HFFc6 (cell line): ENCODE data around the gene FRMPD4. TPM values are rescaled to one million over a fixed set of nuclear protein-coding genes. Genes with fewer than 3 reads are reported as not detected.
A peak's percentile ranks its signal among the peaks of the same experiment; 100 is the strongest.

Experiments
- DNase-seq: peaks from one replicate; pipeline ENCODE4 v3.0.0-alpha.2; 2018
- H3K27ac Mint-ChIP-seq: 2 replicates; pipeline ENCODE4 v1.8.0; 2020; ENCODE audit warnings: mild to moderate bottlenecking, mixed read lengths
- H3K27me3 Mint-ChIP-seq: 2 replicates; pipeline ENCODE4 v1.8.0; 2021; ENCODE audit warnings: mild to moderate bottlenecking, moderate library complexity, mixed read lengths; ENCODE audit not compliant: insufficient read depth
- H3K36me3 Mint-ChIP-seq: 2 replicates; pipeline ENCODE4 v1.8.0; 2021; ENCODE audit warnings: low read depth, mixed read lengths
- H3K4me1 Mint-ChIP-seq: 2 replicates; pipeline ENCODE4 v1.8.0; 2020; ENCODE audit warnings: low read depth, mixed read lengths
- H3K4me3 Mint-ChIP-seq: 2 replicates; pipeline ENCODE4 v1.8.0; 2020; ENCODE audit warnings: mild to moderate bottlenecking, moderate library complexity, mixed read lengths
- H3K9me3 Mint-ChIP-seq: 2 replicates; pipeline ENCODE4 v1.8.0; 2020; ENCODE audit warnings: mild to moderate bottlenecking, mixed read lengths
- CTCF ChIP-seq: fragments of 200-600 bp; sonication (generic); IDR thresholded peaks from 2 replicates; pipeline ENCODE4 v1.5.0; 2021; ENCODE audit warnings: antibody characterized with exemption, mild to moderate bottlenecking
- total RNA-seq, 6 experiments: library from RNA; stranded (reverse); fragmentation: NEBNext Ultra II Directional; extraction: Animal tissue kit (Norgen Biotek cat#: 25700); gene quantifications; 2 replicates in 1 of 6; 3 replicates in 5 of 6; pipeline ENCODE4 v1.2.3, GENCODE V29; 2021

The FRMPD4 gene
- total RNA-seq, 6 experiments from 2014 or later, result 0.09 to 0.55 (median 0.47) TPM

- no peak for TF ChIP-seq CTCF
- Mint-ChIP-seq H3K36me3 (no peaks in the 10 kb centered on the region), H3K27me3 (no peaks in the 10 kb centered on the region), H3K4me1 (peaks cover 50% of the 10 kb centered on the region), H3K27ac (peak overlapping the region; percentile 20; the same call in 1 of the 2 replicates), H3K9me3 (no peaks in the 10 kb centered on the region), H3K4me3 (no peak overlapping the region)
- peak; percentile 6 for DNase-seq
Measured at GRCh38 chrX:12411831-12412230, 273.6 kb downstream of the FRMPD4 start.

- Mint-ChIP-seq H3K9me3 (no peaks in the 10 kb centered on the region), H3K27ac (peak overlapping the region; percentile 20), H3K27me3 (no peaks in the 10 kb centered on the region), H3K36me3 (no peaks in the 10 kb centered on the region), H3K4me1 (peaks cover 50% of the 10 kb centered on the region), H3K4me3 (no peak overlapping the region)
- no peak for TF ChIP-seq CTCF
- DNase-seq, result no peak
Measured at GRCh38 chrX:12412561-12412960, 274.3 kb downstream of the FRMPD4 start.

- Mint-ChIP-seq H3K4me3 (no peak overlapping the region), H3K4me1 (peaks cover 28% of the 10 kb centered on the region), H3K27me3 (no peaks in the 10 kb centered on the region), H3K9me3 (no peaks in the 10 kb centered on the region; the same call in 1 of the 2 replicates), H3K36me3 (peaks cover 11% of the 10 kb centered on the region), H3K27ac (no peak overlapping the region)
- no peak for TF ChIP-seq CTCF
- DNase-seq, result no peak
Measured at GRCh38 chrX:12419591-12419990, 281.3 kb downstream of the FRMPD4 start.

GRCh38 chrX:12421918-12422317, 283.6 kb downstream of the FRMPD4 start:
- peaks cover 28% of the 10 kb centered on the region for H3K4me1 Mint-ChIP-seq
- H3K27me3 Mint-ChIP-seq, result no peaks in the 10 kb centered on the region
- H3K36me3 Mint-ChIP-seq, result peaks cover 11% of the 10 kb centered on the region
- DNase-seq, result no peak
- H3K9me3 Mint-ChIP-seq, result no peaks in the 10 kb centered on the region; the same call in 1 of the 2 replicates
- no peak for TF ChIP-seq CTCF
- H3K27ac Mint-ChIP-seq, result peak overlapping the region; percentile 66
- H3K4me3 Mint-ChIP-seq, result no peak overlapping the region

- no peak for TF ChIP-seq CTCF
- Mint-ChIP-seq H3K4me3 (no peak overlapping the region), H3K9me3 (no peaks in the 10 kb centered on the region; the same call in 1 of the 2 replicates), H3K36me3 (peaks cover 11% of the 10 kb centered on the region), H3K27ac (no peak overlapping the region), H3K27me3 (no peaks in the 10 kb centered on the region), H3K4me1 (peaks cover 28% of the 10 kb centered on the region)
- no peak for DNase-seq
Measured at GRCh38 chrX:12423346-12423745, 285.1 kb downstream of the FRMPD4 start.

- H3K27me3 Mint-ChIP-seq, result no peaks in the 10 kb centered on the region
- H3K27ac Mint-ChIP-seq, result no peak overlapping the region
- H3K4me3 Mint-ChIP-seq, result no peak overlapping the region
- TF ChIP-seq CTCF, result no peak
- DNase-seq, result no peak
- peaks cover 18% of the 10 kb centered on the region for H3K4me1 Mint-ChIP-seq
- peaks cover 2% of the 10 kb centered on the region; the same call in 1 of the 2 replicates for H3K36me3 Mint-ChIP-seq
- no peaks in the 10 kb centered on the region for H3K9me3 Mint-ChIP-seq
Measured at GRCh38 chrX:12425496-12425895, 287.2 kb downstream of the FRMPD4 start.
